GM19468 (cell line): ENCODE data around the gene RBKS.

Experiments
- ATAC-seq: cut with Tn5 transposase; IDR thresholded peaks from one replicate; pipeline ENCODE4 v1.9.1; 2021; ENCODE audit warnings: mild to moderate bottlenecking, moderate library complexity, moderate number of reproducible peaks; ENCODE audit not compliant: unreplicated experiment; ENCODE audit errors: extremely low read depth

RBKS gene

GRCh38 chr2:27839022-27839618, 51.1 kb downstream of the RBKS start:
- ATAC-seq = no peak

GRCh38 chr2:27838502-27838901, 51.7 kb downstream of the RBKS start:
- ATAC-seq = no peak

GRCh38 chr2:27833931-27834330, 56.3 kb downstream of the RBKS start:
- no peak for ATAC-seq

- no peak for ATAC-seq
These were observed 57.8 kb downstream of the RBKS start for GRCh38 chr2:27832396-27832795.

- no peak for ATAC-seq
These were observed 58.7 kb downstream of the RBKS start for GRCh38 chr2:27831279-27832050.

GRCh38 chr2:27830656-27831055, 59.5 kb downstream of the RBKS start:
- ATAC-seq = no peak

- ATAC-seq = no peak
These were observed 60.4 kb downstream of the RBKS start for GRCh38 chr2:27829791-27830190.

- ATAC-seq = no peak
These were observed 61.9 kb downstream of the RBKS start for GRCh38 chr2:27828305-27828704.

GRCh38 chr2:27824401-27824800, 65.8 kb downstream of the RBKS start:
- no peak for ATAC-seq

- ATAC-seq = no peak
These were observed 66.6 kb downstream of the RBKS start for GRCh38 chr2:27823569-27823968.

- ATAC-seq = no peak
These were observed 67.1 kb downstream of the RBKS start for GRCh38 chr2:27823135-27823534.

GRCh38 chr2:27822049-27822448, 68.1 kb downstream of the RBKS start:
- no peak for ATAC-seq

- no peak for ATAC-seq
These were observed 74.2 kb downstream of the RBKS start for GRCh38 chr2:27815860-27816438.

GRCh38 chr2:27814758-27815157, 75.4 kb downstream of the RBKS start:
- ATAC-seq = no peak

- no peak for ATAC-seq
These were observed 78.4 kb downstream of the RBKS start for GRCh38 chr2:27811768-27812167.

GRCh38 chr2:27810455-27810854, 79.7 kb downstream of the RBKS start:
- ATAC-seq = no peak

GRCh38 chr2:27809761-27810241, 80.4 kb downstream of the RBKS start:
- no peak for ATAC-seq

- no peak for ATAC-seq
These were observed 81.2 kb downstream of the RBKS start for GRCh38 chr2:27808984-27809383.

- no peak for ATAC-seq
These were observed 81.8 kb downstream of the RBKS start for GRCh38 chr2:27808418-27808817.

GRCh38 chr2:27807476-27807875, 82.7 kb downstream of the RBKS start:
- ATAC-seq = no peak

GRCh38 chr2:27806311-27807059, 83.7 kb downstream of the RBKS start:
- no peak for ATAC-seq
